Myocyte (in vitro differentiated cells): ENCODE measurements around the gene DROSHA. TPM values are rescaled to one million over a fixed set of nuclear protein-coding genes. Genes with fewer than 3 reads are reported as not detected.
A peak's percentile ranks its signal among the peaks of the same experiment; 100 is the strongest.
"Not testable (repeated sequence)": the region's sequence is repeated elsewhere in the genome, so short reads cannot be mapped to it uniquely, and the experiment has no call there.

Experiments
- DNase-seq: peaks from one replicate; pipeline ENCODE4 v3.0.0-alpha.2; 2012; ENCODE audit warnings: low read depth
- polyA plus RNA-seq: library from polyadenylated mRNA; unstranded; fragments of >200 nt; gene quantifications from one replicate; pipeline ENCODE4 v1.2.1, GENCODE V29; 2012; ENCODE audit warnings: missing spikeins
- total RNA-seq: library from RNA; depleted of rRNA; stranded (reverse); fragments of >200 nt; gene quantifications from 2 replicates; pipeline ENCODE4 v1.2.3, GENCODE V29; 2014

Gene DROSHA
- total RNA-seq = 23.3 and 37.4 TPM in 2 replicates
- polyA plus RNA-seq = 32.6 TPM

GRCh38 chr5:31531888-31532547 lies at the start of gene DROSHA, which contains the start of gene C5orf22:
Gene DROSHA, minus strand, starts transcription at chr5:31532093. Its CDS starts 3,034 bp downstream, at chr5:31529059.
Gene C5orf22, plus strand, starts transcription at chr5:31532301. Its CDS starts 92 bp downstream, at chr5:31532393.
- DNase-seq = peak; percentile 98

DNA sequence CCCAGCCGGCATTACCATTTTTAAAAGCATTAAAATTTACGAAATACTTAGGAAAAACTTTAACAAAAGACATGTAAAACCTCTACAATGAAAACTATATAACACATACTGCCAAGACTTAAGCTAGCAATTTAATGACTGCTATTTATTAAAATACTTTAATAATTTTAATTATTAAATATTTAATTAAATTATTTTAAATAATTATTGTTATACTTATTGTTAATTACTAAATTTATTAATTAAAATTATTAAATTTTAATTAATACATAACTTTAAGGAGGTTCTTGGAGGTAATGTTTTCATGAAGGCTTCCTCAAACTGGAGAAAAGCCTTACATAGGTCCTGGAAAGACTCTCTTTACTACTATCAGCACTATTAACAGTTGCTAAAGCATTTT lies 47.7 kb upstream of the DROSHA start:
- no peak for DNase-seq

DNA sequence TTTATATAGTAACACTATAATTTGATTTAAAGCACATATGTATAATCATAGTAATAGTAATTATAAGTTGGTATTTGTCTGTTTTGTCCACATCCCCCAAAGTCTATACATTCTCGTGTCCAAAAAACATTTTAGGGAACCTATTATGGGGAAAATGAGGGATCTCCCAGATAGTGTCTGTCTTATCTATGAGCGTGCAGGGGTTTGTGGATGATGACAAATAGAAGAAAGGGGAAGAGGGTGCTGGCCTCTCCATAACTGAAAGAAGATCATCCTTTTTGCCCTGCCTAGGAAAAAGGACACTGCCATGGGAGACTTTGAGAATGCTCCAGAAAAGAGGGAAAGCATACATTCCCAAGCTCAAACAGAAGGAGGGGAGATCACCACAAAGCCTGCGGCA lies 45.5 kb upstream of the DROSHA start:
- no peak for DNase-seq

DNA sequence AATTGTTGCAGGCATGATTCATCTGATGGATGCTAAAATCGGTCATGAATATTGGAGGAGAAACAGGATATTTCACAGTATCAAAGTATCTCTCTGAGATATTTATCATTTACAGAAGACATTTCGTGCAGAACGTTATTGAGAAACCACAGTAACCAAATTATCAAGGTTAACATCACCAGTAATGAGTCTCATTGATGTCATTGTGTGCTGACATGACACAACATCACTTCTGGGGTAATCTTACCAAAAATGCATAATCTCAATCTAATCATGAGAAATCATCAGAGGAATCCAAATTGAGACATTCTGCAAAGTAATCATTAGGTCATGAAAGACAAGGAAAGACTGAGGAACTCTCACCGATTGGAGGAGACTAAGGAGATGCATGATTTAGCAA lies 42.9 kb upstream of the DROSHA start:
- no peak for DNase-seq

DNA sequence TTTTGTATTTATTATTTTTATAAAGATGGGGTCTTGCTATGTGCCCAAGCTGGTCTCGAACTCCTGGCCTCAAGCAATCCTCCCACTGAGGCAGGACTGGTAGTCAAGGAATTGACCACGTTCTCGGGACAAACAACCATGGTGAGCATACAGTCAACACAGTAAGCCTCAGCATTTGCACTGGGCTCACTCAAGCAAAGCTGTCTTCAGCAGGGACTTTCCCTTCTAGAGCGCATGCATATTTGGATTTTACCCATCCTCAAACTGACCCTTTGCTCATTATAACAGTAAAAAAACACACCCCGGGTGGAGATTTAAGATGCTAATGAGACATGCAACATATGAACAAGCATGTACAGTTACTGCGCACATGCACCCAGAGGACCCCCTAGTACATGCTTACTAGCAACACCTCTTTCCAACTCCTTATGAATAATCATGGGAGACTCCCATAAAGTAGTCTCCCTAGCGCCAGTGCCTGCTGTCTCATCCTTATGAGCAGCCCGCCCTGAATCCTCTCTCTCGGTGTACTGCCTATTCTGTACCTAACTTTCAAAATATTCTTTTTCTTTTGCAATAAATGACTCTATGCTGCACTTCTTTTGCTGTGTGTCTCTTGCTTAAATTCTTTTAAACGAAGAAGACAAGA lies 41.7 kb upstream of the DROSHA start:
- DNase-seq = no peak

DNA sequence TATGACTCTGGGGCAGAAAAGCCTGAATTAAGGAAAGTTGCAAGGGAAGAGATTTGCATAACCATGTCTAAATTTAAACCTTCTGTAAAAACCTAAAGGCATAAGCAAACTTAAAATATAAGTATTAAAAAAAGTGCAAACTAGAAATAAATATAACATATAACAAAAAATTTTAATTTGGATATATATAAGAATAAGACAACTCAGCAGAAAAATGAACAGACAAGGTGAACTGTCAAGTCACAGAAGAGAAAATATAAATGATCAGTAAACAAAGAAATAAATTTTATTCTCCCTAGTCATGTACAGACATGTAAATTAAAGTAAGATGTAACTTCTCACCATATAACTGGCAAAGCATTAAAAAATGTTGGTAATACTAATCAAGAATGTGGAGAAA lies 37.2 kb upstream of the DROSHA start:
- DNase-seq = no peak

DNA sequence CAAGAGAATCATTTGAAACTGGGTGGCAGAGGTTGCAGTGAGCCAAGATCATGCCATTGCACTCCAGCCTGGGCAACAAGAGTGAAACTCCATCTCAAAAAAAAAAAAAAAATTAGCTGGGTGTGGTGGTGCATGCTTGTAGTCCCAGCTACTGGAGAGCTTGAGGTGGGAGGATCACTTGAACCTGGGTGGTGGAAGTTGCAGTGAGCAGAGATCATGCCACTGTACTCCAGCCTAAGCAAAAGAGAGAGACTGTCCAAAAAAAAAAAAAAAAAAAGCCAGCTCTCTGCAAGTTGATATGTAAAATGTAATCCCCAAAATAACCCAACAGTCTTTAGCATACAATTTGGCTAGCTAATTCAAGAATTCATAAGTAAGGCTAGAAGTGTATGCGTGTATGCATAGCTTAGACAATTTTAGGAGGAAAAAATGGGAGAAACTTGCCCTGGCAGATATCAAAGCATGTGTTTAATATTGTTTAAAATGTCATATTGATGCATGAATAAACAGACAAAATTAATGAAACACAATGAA lies 36.5 kb upstream of the DROSHA start:
- no peak for DNase-seq

GRCh38 chr5:31566362-31566761 lies 34.5 kb upstream of the DROSHA start:
- not testable (repeated sequence) for DNase-seq

GRCh38 chr5:31563216-31563615 lies 31.3 kb upstream of the DROSHA start:
- no peak for DNase-seq

- DNase-seq = no peak
Observed at GRCh38 chr5:31561946-31562345, 30.1 kb upstream of the DROSHA start.

DNA sequence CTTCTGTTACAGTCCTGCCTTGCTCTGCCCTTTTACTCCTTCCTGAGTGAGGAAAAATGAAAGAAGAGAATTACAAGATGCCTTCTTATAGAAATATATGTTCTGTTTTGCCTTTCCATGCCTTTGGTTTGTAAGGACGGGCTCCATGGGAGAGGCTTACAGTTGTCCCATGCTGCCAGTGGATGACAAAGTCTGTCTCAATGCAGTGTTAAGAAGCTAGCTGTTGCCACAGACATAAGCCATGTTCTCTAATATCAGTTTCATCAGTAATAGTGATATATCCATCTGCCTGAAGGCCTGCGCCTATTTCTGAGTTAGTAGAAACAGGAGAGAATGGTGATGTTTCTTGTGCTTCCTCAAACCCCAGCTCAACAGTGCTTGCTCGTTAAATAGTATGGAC lies 28.0 kb upstream of the DROSHA start:
- DNase-seq = no peak

GRCh38 chr5:31556461-31556860 lies 24.6 kb upstream of the DROSHA start:
- no peak for DNase-seq

- no peak for DNase-seq
Observed at GRCh38 chr5:31554552-31554951, 22.7 kb upstream of the DROSHA start.

DNA sequence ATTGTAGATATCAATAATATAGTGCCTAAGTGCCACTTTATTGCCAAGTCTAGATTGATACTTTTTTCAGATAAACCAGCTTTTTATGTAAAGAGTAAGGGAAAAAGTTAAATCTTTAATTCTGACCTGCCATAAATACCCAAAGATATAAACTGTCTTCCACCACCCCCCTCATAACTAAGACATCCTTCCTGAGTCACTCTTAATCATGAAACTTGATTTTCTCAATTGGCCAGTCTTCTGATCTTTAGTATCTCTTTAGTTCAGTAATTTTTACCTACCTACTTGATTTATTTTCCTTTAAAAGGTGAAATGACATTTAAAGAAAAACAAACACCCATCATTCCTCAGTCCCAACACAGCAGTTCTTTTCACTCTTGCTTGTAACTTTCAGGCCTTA lies 22.0 kb upstream of the DROSHA start:
- DNase-seq = no peak

- no peak for DNase-seq
Observed at GRCh38 chr5:31551878-31552277, 20.0 kb upstream of the DROSHA start.

DNA sequence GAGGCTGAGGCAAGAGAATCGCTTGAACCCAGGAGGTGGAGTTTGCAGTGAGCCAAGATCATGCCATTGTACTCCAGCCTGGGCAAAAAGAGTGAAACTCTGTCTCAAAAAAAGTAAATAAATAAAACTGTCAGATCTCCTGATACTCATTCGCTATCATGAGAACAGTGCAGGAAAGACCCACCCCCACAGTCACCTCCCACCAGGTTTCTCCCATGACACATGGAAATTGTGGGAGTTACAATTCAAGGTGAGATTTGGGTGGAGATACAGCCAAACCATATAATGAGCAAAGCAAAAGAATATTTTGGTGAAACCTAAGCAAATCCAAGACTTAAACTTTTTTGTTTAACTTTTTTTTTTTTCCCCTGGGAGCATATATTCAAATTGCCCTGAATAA lies 17.2 kb upstream of the DROSHA start:
- not testable (repeated sequence) for DNase-seq

GRCh38 chr5:31537851-31538250 lies 6.0 kb upstream of the DROSHA start:
- no peak for DNase-seq

- DNase-seq = no peak
Observed at GRCh38 chr5:31537349-31537748, 5.5 kb upstream of the DROSHA start.

- no peak for DNase-seq
Observed at GRCh38 chr5:31536873-31537272, 5.0 kb upstream of the DROSHA start.

DNA sequence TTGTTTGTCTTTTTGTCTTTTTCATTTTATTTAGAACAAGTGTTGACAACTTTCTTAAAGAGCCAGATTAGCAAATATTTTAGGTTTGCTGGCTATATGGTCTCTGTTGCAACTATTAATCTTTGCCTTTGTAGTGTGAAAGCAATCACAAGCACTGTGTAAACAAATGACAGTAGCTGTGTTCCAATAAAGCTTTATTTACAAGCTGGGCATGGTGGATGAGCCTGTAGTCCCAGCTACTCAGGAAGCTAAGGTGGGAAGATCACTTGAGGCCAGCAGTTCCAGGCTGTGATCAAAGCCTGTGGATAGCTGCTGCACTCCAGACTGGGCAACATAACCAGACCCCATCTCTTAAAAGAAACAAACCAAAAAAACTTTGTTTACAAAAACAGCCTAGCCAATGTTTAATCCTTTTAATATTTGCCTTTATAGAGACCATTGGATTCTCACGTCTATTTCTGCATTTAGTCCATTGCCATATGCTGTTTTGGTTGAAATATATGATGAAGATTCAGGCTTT lies 2.7 kb upstream of the DROSHA start:
- DNase-seq = no peak

DNA sequence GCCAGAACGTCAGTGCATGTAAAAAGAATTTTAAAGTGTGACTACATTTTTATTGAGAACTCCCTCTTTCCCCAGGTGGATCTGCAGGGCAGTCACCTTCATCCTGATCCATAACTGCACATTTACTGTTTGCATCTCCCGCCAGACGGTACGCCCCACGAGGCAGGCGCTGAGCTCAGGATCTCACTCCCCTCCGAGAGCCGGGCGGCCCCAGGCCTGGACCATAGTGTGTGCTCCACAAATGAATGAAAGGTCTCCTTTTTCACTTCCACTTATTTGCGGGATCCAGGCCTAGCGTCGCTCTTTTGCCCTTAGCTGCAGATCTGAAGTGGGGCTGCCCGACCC lies 378 bp downstream of the DROSHA start:
- peak; percentile 21 for DNase-seq

- DNase-seq = no peak
Observed at GRCh38 chr5:31530541-31531265, 1.2 kb downstream of the DROSHA start.
